Measurements from ENCODE around the gene LRBA. TPM values are rescaled to one million over a fixed set of nuclear protein-coding genes. Genes with fewer than 3 reads are reported as not detected.
A peak's percentile ranks its signal among the peaks of the same experiment; 100 is the strongest.

The LRBA gene
- total RNA-seq, 2 donors from 2014 or later: 30.9 to 33.7 TPM

- Histone ChIP-seq H3K36me3 (no peaks in the 10 kb centered on the region), H3K4me1 (ENCODE audit: control insufficient read depth in 1 of 2, low read depth in 2 of 2) (peaks cover 15 to 50% of the 10 kb centered on the region in 2 donors), H3K27ac (peak overlapping the region; percentile 89 to 91), H3K27me3 (replicated peaks; ENCODE audit: insufficient read depth) (no peaks in the 10 kb centered on the region), H3K9me3 (no peaks in the 10 kb centered on the region), H3K4me3 (no peak overlapping the region)
- DNase-seq (ENCODE audit: low spot score): no peak
- TF ChIP-seq CTCF (IDR thresholded peaks at IDR 0.05): no peak
- no peak for ATAC-seq (ENCODE audit: insufficient number of reproducible peaks, low FRiP score, low read depth)
Measured at GRCh38 chr4:150235317-150235716, 779.8 kb downstream of the LRBA start.

- Histone ChIP-seq H3K4me3 (no peak overlapping the region), H3K27ac (no peak overlapping the region), H3K27me3 (replicated peaks; ENCODE audit: insufficient read depth) (no peaks in the 10 kb centered on the region), H3K9me3 (no peaks in the 10 kb centered on the region), H3K4me1 (ENCODE audit: control insufficient read depth in 1 of 2, low read depth in 2 of 2) (peaks cover 15 to 56% of the 10 kb centered on the region in 2 donors), H3K36me3 (no peaks in the 10 kb centered on the region)
- ATAC-seq (ENCODE audit: insufficient number of reproducible peaks, low FRiP score, low read depth): no peak
- DNase-seq (ENCODE audit: low spot score): no peak
- no peak for TF ChIP-seq CTCF (IDR thresholded peaks at IDR 0.05)
Measured at GRCh38 chr4:150234246-150234645, 780.8 kb downstream of the LRBA start.

- H3K4me1 ChIP-seq (ENCODE audit: control insufficient read depth in 1 of 2, low read depth in 2 of 2): peaks cover 12 to 43% of the 10 kb centered on the region in 2 donors
- no peak for ATAC-seq (ENCODE audit: insufficient number of reproducible peaks, low FRiP score, low read depth)
- DNase-seq (ENCODE audit: low spot score): no peak
- peak overlapping the region in 1 of 2 donors; percentile 33 for H3K27ac ChIP-seq
- H3K9me3 ChIP-seq: no peaks in the 10 kb centered on the region
- H3K4me3 ChIP-seq: no peak overlapping the region
- no peak for TF ChIP-seq CTCF (IDR thresholded peaks at IDR 0.05)
- H3K36me3 ChIP-seq: no peaks in the 10 kb centered on the region
- H3K27me3 ChIP-seq (replicated peaks; ENCODE audit: insufficient read depth): no peaks in the 10 kb centered on the region
Measured at GRCh38 chr4:150232029-150232428, 783.1 kb downstream of the LRBA start.

- TF ChIP-seq CTCF (IDR thresholded peaks at IDR 0.05): no peak
- H3K27me3 ChIP-seq (replicated peaks; ENCODE audit: insufficient read depth): no peaks in the 10 kb centered on the region
- H3K27ac ChIP-seq: peak overlapping the region in 1 of 2 donors; percentile 33
- ATAC-seq (ENCODE audit: insufficient number of reproducible peaks, low FRiP score, low read depth): no peak
- no peak overlapping the region for H3K4me3 ChIP-seq
- no peaks in the 10 kb centered on the region for H3K36me3 ChIP-seq
- H3K9me3 ChIP-seq: no peaks in the 10 kb centered on the region
- DNase-seq (ENCODE audit: low spot score): no peak
- peaks cover 7 to 36% of the 10 kb centered on the region in 2 donors for H3K4me1 ChIP-seq (ENCODE audit: control insufficient read depth in 1 of 2, low read depth in 2 of 2)
Measured at GRCh38 chr4:150231107-150231770, 783.8 kb downstream of the LRBA start.

GRCh38 chr4:150230561-150230960 lies 784.5 kb downstream of the LRBA start:
- no peak for DNase-seq (ENCODE audit: low spot score)
- no peaks in the 10 kb centered on the region for H3K9me3 ChIP-seq
- H3K27ac ChIP-seq: no peak overlapping the region
- no peaks in the 10 kb centered on the region for H3K27me3 ChIP-seq (replicated peaks; ENCODE audit: insufficient read depth)
- H3K36me3 ChIP-seq: no peaks in the 10 kb centered on the region
- ATAC-seq (ENCODE audit: insufficient number of reproducible peaks, low FRiP score, low read depth): no peak
- peaks cover 1 to 29% of the 10 kb centered on the region in 2 donors for H3K4me1 ChIP-seq (ENCODE audit: control insufficient read depth in 1 of 2, low read depth in 2 of 2)
- no peak for TF ChIP-seq CTCF (IDR thresholded peaks at IDR 0.05)
- H3K4me3 ChIP-seq: no peak overlapping the region

Data from thoracic aorta (tissue), 2 donors.